ENCODE data around the gene PITX2.

- TF ChIP-seq ZC3H10 (CRISPR knock-in tag; IDR thresholded peaks at IDR 0.05) (no peak), ZNF565 (CRISPR knock-in tag; conservative IDR thresholded peaks at IDR 0.05; ENCODE audit: low read depth) (no peak), TCF4 (CRISPR knock-in tag; IDR thresholded peaks at IDR 0.05; ENCODE audit: borderline replicate concordance) (no peak), CREB5 (CRISPR knock-in tag; IDR thresholded peaks at IDR 0.05; ENCODE audit: low read depth) (no peak), ARNTL (CRISPR knock-in tag; IDR thresholded peaks at IDR 0.05; ENCODE audit: borderline replicate concordance, low read depth) (no peak), ZFP30 (CRISPR knock-in tag; IDR thresholded peaks at IDR 0.05) (no peak), PPARA (CRISPR knock-in tag; IDR thresholded peaks at IDR 0.05; ENCODE audit: borderline replicate concordance) (no peak), RARB (CRISPR knock-in tag; IDR thresholded peaks at IDR 0.05) (no peak), PATZ1 (CRISPR knock-in tag; IDR thresholded peaks at IDR 0.05; ENCODE audit: borderline replicate concordance) (no peak), TOX (CRISPR knock-in tag; IDR thresholded peaks at IDR 0.05; ENCODE audit: borderline replicate concordance) (no peak), POU6F1 (CRISPR knock-in tag; IDR thresholded peaks at IDR 0.05; ENCODE audit: borderline replicate concordance, low read depth) (no peak), OSR1 (CRISPR knock-in tag; IDR thresholded peaks at IDR 0.05) (no peak), ESRRG (CRISPR knock-in tag; IDR thresholded peaks at IDR 0.05) (no peak), SNAI2 (CRISPR knock-in tag; IDR thresholded peaks at IDR 0.05) (no peak)
Observed at GRCh38 chr4:110654254-110654635, 31.4 kb upstream of the PITX2 start.

Measured in SK-N-SH treated with all-trans-retinoic acid at 6 μM for 48 hours (cell line).